GM12892 (cell line): ENCODE measurements around the gene FBXW5.

Experiments used
- POLR2A ChIP-seq: IDR thresholded peaks from 2 replicates; pipeline ENCODE4 v1.6.1; 2011; ENCODE audit warnings: low read depth, low read length, control low read depth
- POLR2AphosphoS5 ChIP-seq: IDR thresholded peaks from 2 replicates; pipeline ENCODE4 v1.6.1; 2011; ENCODE audit warnings: low read depth, low read length, control low read depth
- TAF1 ChIP-seq: IDR thresholded peaks from 2 replicates; pipeline ENCODE4 v1.6.1; 2011; ENCODE audit warnings: low read depth, mild to moderate bottlenecking, control low read depth, low read length, borderline replicate concordance

DNA sequence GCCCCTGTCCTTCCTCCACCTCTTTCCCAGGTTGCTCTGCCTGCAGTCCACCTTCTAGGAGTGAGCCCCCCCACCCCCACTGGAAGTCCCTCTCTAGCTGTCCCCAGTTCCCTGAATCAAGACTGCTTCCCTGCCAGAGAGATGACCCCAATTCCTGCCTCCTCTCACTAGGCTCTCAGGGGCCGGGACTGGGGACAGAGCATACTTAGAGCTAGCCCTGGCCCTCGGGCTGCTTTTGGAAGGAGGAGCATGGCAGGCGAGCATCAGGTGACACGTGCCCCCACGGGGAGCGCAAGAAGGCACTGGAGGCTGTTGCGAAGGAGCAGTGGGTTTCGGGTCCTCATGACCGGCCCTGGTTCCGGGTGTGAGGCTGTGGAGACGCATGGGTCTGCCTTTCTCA lies 48.5 kb downstream of the FBXW5 start:
- no peak for TF ChIP-seq POLR2AphosphoS5
- no peak for TF ChIP-seq POLR2A
- TF ChIP-seq TAF1 = no peak
